ENCODE measurements around the gene LETMD1. TPM values are rescaled to one million over a fixed set of nuclear protein-coding genes. Genes with fewer than 3 reads are reported as not detected.
A peak's percentile ranks its signal among the peaks of the same experiment; 100 is the strongest.
"Not testable (repeated sequence)": the region's sequence is repeated elsewhere in the genome, so short reads cannot be mapped to it uniquely, and the experiment has no call there.

The LETMD1 gene, protein sequence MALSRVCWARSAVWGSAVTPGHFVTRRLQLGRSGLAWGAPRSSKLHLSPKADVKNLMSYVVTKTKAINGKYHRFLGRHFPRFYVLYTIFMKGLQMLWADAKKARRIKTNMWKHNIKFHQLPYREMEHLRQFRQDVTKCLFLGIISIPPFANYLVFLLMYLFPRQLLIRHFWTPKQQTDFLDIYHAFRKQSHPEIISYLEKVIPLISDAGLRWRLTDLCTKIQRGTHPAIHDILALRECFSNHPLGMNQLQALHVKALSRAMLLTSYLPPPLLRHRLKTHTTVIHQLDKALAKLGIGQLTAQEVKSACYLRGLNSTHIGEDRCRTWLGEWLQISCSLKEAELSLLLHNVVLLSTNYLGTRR
- 10 to 100 TPM; 86.4 to 88.1 (median 87.8) TPM for polyA plus RNA-seq (ENCODE audit: insufficient read length in 3 of 3)

- peak; percentile 95 to 96 (median 96) for DNase-seq (ENCODE audit: low read depth in 3 of 3, low spot score in 2 of 3)
Measured at GRCh38 chr12:51047655-51048540, at the start of gene LETMD1. LETMD1 (plus strand) TSS chr12:51048327; CDS start chr12:51048357, 30 bp downstream.

GRCh38 chr12:50999093-50999492 is 49.0 kb upstream of the LETMD1 start:
- DNase-seq (ENCODE audit: low read depth in 3 of 3, low spot score in 2 of 3), result no peak

- no peak for DNase-seq (ENCODE audit: low read depth in 3 of 3, low spot score in 2 of 3)
Measured at GRCh38 chr12:51000245-51000644, 47.9 kb upstream of the LETMD1 start.

- no peak for DNase-seq (ENCODE audit: low read depth in 3 of 3, low spot score in 2 of 3)
Measured at GRCh38 chr12:51001799-51002198, 46.3 kb upstream of the LETMD1 start.

GRCh38 chr12:51004504-51004903 is 43.6 kb upstream of the LETMD1 start:
- DNase-seq (ENCODE audit: low read depth in 3 of 3, low spot score in 2 of 3), result no peak

DNA sequence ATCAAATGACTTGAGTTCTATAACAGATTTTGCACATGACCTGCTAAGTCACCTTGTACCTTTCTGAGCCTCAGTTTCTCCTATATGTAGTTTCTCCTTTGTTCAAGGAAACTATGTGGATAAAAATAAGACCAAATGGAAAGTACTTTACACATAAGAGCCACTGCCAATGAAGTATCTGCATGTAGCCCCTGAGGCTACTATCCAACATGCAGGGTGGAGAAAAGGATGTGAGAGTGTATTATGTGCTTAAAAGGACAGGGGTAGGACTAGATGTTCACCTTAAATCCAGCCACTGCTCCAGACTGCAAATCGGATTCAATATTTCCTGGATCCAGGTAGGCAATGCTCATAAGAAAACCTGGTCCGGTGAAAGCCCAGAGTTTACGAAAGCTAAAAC is 43.1 kb upstream of the LETMD1 start:
- DNase-seq (ENCODE audit: low read depth in 3 of 3, low spot score in 2 of 3), result no peak

GRCh38 chr12:51005671-51006070 is 42.5 kb upstream of the LETMD1 start:
- no peak for DNase-seq (ENCODE audit: low read depth in 3 of 3, low spot score in 2 of 3)

GRCh38 chr12:51008329-51009055 is 39.6 kb upstream of the LETMD1 start:
- no peak for DNase-seq (ENCODE audit: low read depth in 3 of 3, low spot score in 2 of 3)

GRCh38 chr12:51009056-51009440 is 39.1 kb upstream of the LETMD1 start:
- no peak for DNase-seq (ENCODE audit: low read depth in 3 of 3, low spot score in 2 of 3)

DNA sequence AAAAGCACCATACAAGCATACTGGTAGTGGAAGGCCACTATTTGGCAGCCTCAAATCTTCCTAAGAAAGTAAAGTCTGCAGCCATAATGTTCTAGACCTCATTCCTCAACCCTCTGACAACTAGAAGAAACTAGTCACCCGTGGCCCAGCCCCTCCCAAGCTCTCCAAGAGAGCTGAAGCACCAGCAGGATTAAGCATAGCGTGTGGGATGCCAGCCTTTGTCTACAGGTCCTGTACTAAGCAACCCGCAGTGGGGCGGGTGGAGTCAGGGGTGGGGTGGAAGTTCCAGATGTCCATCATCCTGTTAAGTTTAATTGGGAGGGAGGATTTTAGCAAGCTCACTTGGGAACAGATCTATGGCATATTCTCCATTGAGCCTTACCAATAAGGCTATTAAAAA is 36.2 kb upstream of the LETMD1 start:
- DNase-seq (ENCODE audit: low read depth in 3 of 3, low spot score in 2 of 3), result no peak

DNA sequence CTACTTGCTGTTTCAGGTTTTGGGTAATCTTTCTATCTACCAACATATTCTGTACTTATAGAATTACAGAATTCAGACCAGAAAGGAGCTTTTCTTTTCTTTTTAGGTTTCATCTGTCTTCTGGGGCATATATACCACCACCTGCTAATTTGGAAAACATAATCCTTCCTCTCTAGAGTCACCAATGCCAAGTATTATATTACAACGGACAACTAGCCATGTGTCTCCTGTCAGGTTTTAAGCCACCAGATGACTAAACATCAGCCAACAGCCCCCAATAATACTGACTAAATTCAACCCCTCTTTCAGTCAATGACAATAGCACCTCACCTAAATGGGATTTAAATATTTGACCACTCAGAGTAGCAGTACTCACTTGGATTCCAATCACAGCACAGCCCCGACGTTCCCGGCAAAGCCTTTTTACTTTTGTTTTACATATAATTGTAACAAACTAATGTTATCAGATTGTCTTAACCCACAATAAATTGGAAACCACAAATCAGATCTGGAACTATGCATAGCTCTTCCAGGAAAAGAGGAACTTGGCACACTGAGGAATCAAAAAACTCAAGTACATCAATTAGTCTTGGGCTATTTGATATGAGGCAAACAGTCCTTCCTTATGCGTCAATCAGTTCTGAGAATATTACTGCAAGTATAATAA is 35.4 kb upstream of the LETMD1 start:
- DNase-seq (ENCODE audit: low read depth in 3 of 3, low spot score in 2 of 3), result no peak

DNA sequence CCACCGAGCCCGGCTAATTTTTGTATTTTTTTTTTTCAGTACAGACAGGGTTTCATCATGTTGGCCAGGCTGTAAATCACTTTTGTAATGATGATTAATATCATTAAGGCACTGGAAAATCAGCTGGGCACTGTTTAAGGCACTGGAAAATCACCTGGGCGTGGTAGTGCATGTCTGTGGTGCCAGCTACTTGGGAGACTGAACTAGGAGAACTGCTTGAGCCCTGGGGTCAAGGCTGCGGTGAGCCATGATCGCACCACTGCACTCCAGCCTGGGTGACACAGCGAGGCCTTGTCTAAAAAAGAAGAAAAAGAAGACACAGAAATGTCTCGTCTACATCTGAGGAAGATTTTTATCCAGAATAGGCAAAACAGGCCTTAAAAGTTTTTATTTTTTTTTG is 34.7 kb upstream of the LETMD1 start:
- no peak for DNase-seq (ENCODE audit: low read depth in 3 of 3, low spot score in 2 of 3)

DNA sequence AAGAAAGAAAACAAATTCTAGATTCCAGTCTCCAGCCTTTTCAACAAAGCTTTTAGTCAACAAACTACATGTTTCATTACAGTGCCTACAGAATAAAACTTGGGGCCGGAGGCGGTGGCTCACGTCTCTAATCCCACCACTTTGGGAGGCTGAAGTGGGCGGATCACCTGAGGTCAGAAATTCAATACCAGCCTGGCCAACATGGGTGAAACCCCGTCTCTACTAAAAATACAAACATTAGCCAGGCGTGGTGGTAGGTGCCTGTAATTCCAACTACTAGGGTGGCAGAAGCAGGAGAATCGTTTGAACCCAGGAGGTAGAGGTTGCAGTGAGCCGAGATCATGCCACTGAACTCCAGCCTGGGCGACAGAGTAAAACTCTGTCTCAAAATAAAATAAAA is 33.7 kb upstream of the LETMD1 start:
- DNase-seq (ENCODE audit: low read depth in 3 of 3, low spot score in 2 of 3), result not testable (repeated sequence)

DNA sequence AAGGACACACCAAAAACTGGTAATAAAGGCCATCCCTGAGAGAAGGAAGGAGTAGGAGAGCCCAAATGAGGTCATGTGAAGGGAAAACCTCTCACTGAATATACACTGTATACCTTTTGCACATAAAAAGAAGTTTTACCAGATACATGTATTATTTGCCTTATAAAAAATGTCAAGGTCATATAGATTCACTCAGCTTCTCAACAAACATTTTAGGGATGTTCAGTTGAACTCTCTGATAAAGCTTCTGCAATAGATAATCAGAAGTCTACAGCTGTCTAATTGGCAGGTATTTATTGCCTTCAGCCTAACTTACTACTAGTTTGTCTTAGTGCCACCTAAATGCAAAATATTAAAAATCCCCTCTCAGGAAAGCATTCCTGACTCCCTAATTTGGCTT is 30.7 kb upstream of the LETMD1 start:
- DNase-seq (ENCODE audit: low read depth in 3 of 3, low spot score in 2 of 3), result no peak

GRCh38 chr12:51018956-51019355 is 29.2 kb upstream of the LETMD1 start:
- no peak for DNase-seq (ENCODE audit: low read depth in 3 of 3, low spot score in 2 of 3)

DNA sequence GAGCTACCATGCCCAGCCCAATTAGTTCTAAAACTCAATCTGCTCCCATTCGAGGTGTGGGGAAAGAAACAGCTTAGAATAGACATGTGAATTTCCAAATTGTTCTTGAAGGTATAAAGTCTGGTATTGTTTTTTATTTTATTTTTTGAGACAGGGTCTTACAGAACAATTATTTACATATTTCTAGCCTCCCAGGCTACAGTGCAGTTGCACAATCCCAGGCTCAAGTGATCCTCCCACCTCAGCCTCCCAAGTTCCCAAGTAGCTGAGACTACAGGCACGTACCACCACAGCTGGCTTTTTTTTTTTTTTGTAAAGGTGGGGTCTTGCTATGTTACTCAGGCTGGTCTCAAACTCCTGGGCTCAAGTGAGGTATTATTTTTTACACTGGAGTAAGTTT is 28.2 kb upstream of the LETMD1 start:
- no peak for DNase-seq (ENCODE audit: low read depth in 3 of 3, low spot score in 2 of 3)

- no peak for DNase-seq (ENCODE audit: low read depth in 3 of 3, low spot score in 2 of 3)
Measured at GRCh38 chr12:51020448-51021182, 27.5 kb upstream of the LETMD1 start.

- DNase-seq (ENCODE audit: low read depth in 3 of 3, low spot score in 2 of 3), result no peak
Measured at GRCh38 chr12:51021694-51022093, 26.4 kb upstream of the LETMD1 start.

DNA sequence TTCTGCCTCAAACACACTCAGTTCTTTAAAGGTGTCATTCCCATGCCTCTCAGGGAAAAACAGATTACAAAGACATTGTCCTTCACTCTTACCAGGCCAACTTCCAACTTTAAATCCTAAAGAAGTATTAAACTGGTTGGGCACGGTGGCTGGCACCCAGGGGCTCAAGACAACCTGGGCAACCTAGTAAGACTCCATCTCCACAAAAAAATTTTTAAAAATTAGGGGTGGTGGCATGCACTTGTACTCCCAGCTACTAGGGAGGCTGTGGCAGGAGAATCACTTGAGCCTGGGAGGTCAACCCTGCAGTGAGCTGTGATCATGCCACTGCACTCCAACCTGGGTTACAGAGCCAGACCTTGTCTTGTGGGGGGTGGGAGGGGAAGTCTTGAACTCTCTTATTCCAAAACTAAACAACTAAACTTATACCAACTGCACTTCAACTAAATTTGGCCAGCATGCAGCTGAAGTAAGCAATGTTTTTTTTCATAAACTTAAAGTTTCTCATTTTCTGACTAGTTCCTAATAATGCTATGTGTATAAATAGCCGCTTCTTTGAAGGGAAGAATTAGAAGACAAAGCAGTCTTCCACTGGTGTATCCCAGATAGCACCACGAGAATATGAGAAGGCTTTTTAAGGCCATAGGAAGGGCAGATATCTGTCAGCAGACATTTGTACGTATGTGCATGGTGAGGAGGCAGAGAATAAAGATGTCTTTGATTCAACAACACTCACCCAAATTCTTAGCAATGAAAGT is 24.3 kb upstream of the LETMD1 start:
- no peak for DNase-seq (ENCODE audit: low read depth in 3 of 3, low spot score in 2 of 3)
